ENCODE measurements around the gene RNF227.

The RNF227 gene

GRCh38 chr17:7929158-7930023 is 13.3 kb upstream of the RNF227 start, which contains the start of gene KCNAB3:
TSS of gene KCNAB3 (minus strand) at chr17:7929856. CDS start at chr17:7929435, 421 bp downstream.
- peak; percentile 56 for DNase-seq

- DNase-seq: no peak
These were observed 11.5 kb upstream of the RNF227 start for GRCh38 chr17:7927596-7927995.

GRCh38 chr17:7922845-7923628 is 6.9 kb upstream of the RNF227 start:
- DNase-seq: no peak

GRCh38 chr17:7922269-7922844 is 6.3 kb upstream of the RNF227 start:
- DNase-seq: no peak

- no peak for DNase-seq
These were observed 719 bp upstream of the RNF227 start for GRCh38 chr17:7916808-7917207.

- no peak for DNase-seq
These were observed 245 bp upstream of the RNF227 start for GRCh38 chr17:7916385-7916682.

- DNase-seq: no peak
These were observed 894 bp downstream of the RNF227 start for GRCh38 chr17:7915179-7915610.

GRCh38 chr17:7912927-7913524 is 3.1 kb downstream of the RNF227 start:
- DNase-seq: peak; percentile 71

GRCh38 chr17:7911116-7911515 is 5.0 kb downstream of the RNF227 start:
- no peak for DNase-seq

GRCh38 chr17:7910711-7911110 is 5.4 kb downstream of the RNF227 start:
- no peak for DNase-seq

- no peak for DNase-seq
These were observed 5.8 kb downstream of the RNF227 start for GRCh38 chr17:7910281-7910680.

- no peak for DNase-seq
These were observed 7.0 kb downstream of the RNF227 start for GRCh38 chr17:7909089-7909488.

- DNase-seq: no peak
These were observed 12.7 kb downstream of the RNF227 start for GRCh38 chr17:7903154-7904103.

- peak; percentile 18 for DNase-seq
These were observed 18.3 kb downstream of the RNF227 start for GRCh38 chr17:7897773-7898172.

GRCh38 chr17:7897090-7897489 is 19.0 kb downstream of the RNF227 start:
- DNase-seq: no peak

GRCh38 chr17:7894866-7895265 is 21.2 kb downstream of the RNF227 start:
- DNase-seq: no peak

- DNase-seq: no peak
These were observed 21.9 kb downstream of the RNF227 start for GRCh38 chr17:7894226-7894625.

- DNase-seq: no peak
These were observed 22.8 kb downstream of the RNF227 start for GRCh38 chr17:7893187-7893880.

- DNase-seq: peak; percentile 96
These were observed 26.7 kb downstream of the RNF227 start for GRCh38 chr17:7889166-7889955.

GRCh38 chr17:7888184-7888920 is 27.7 kb downstream of the RNF227 start, which contains the start of gene CHD3:
TSS of gene CHD3 (plus strand) at chr17:7888789. CDS start at chr17:7889001, 212 bp downstream.
- DNase-seq: peak; percentile 24
